WTC11 (cell line): ENCODE results near the gene GRM3. TPM values are rescaled to one million over a fixed set of nuclear protein-coding genes. Genes with fewer than 3 reads are reported as not detected.

Experiments used
- ATAC-seq: fragments of 200-7000 bp; cut with Tn5 transposase; 2 replicates; pipeline ENCODE4 v1.10.0; 2021; ENCODE audit warnings: mild to moderate bottlenecking, moderate library complexity
- CTCF ChIA-PET: fragments of 300-600 bp; sonication (Branson Sonifier 250); formaldehyde crosslinking; loops from one replicate; lab custom pipeline; 2021; ENCODE audit warnings: antibody characterized with exemption; lab: Charles Lee
- POLR2A ChIA-PET: fragments of 350-600 bp; sonication (Branson Sonifier 250); formaldehyde crosslinking; loops from one replicate; lab custom pipeline; 2021; ENCODE audit warnings: antibody characterized with exemption; lab: Charles Lee
- DNase-seq: peaks from one replicate; pipeline ENCODE4 v3.0.0; 2021; ENCODE audit warnings: low spot score
- H3K27ac Mint-ChIP-seq: 2 replicates; pipeline ENCODE4 v1.8.0; 2021; ENCODE audit warnings: mixed read lengths
- H3K27me3 Mint-ChIP-seq: 2 replicates; pipeline ENCODE4 v1.8.0; 2021; ENCODE audit warnings: low read depth, mild to moderate bottlenecking, moderate library complexity, mixed read lengths
- H3K36me3 Mint-ChIP-seq: 2 replicates; pipeline ENCODE4 v1.8.0; 2021; ENCODE audit warnings: mixed read lengths
- H3K4me1 Mint-ChIP-seq: 2 replicates; pipeline ENCODE4 v1.8.0; 2022; ENCODE audit warnings: mixed read lengths
- H3K4me3 Mint-ChIP-seq: 2 replicates; pipeline ENCODE4 v1.8.0; 2021; ENCODE audit warnings: mild to moderate bottlenecking, moderate library complexity, mixed read lengths
- H3K9me3 Mint-ChIP-seq: 2 replicates; pipeline ENCODE4 v1.8.0; 2021; ENCODE audit warnings: mixed read lengths
- AFF4 ChIP-seq: sonication (generic); formaldehyde crosslinking; IDR thresholded peaks from 2 replicates; pipeline ENCODE4 v1.8.1; 2023; ENCODE audit warnings: mild to moderate bottlenecking, missing genetic modification reagents, borderline replicate concordance
- ATF1 ChIP-seq: sonication (generic); formaldehyde crosslinking; IDR thresholded peaks from 2 replicates; pipeline ENCODE4 v1.8.1; 2023; ENCODE audit warnings: mild to moderate bottlenecking, moderate library complexity, missing genetic modification reagents
- ATF6 ChIP-seq: sonication (generic); formaldehyde crosslinking; IDR thresholded peaks from 2 replicates; pipeline ENCODE4 v1.8.1; 2023; ENCODE audit warnings: mild to moderate bottlenecking, missing genetic modification reagents
- CDX4 ChIP-seq: fragments of 250-450 bp; sonication (Bioruptor Pico); IDR thresholded peaks from 2 replicates; pipeline ENCODE4 v1.9.0; 2021; ENCODE audit warnings: moderate library complexity, mild to moderate bottlenecking, inconsistent platforms, borderline replicate concordance
- CREB1 ChIP-seq: sonication (generic); formaldehyde crosslinking; IDR thresholded peaks from 2 replicates; pipeline ENCODE4 v1.8.0; 2023; ENCODE audit warnings: mild to moderate bottlenecking, missing genetic modification reagents
- ERG ChIP-seq: fragments of 250-450 bp; sonication (Bioruptor Pico); IDR thresholded peaks from 2 replicates; pipeline ENCODE4 v1.8.0; 2021; ENCODE audit warnings: mild to moderate bottlenecking
- ETV6 ChIP-seq: sonication (generic); formaldehyde crosslinking; IDR thresholded peaks from 2 replicates; pipeline ENCODE4 v1.8.1; 2022; ENCODE audit warnings: mild to moderate bottlenecking, missing genetic modification reagents
- FOXK1 ChIP-seq: sonication (generic); formaldehyde crosslinking; IDR thresholded peaks from 2 replicates; pipeline ENCODE4 v1.8.0; 2022; ENCODE audit warnings: mild to moderate bottlenecking, moderate library complexity, missing genetic modification reagents
- GTF2I ChIP-seq: fragments of 250-450 bp; sonication (Bioruptor Pico); conservative IDR thresholded peaks from 2 replicates; pipeline ENCODE4 v1.4.0; 2021; ENCODE audit warnings: mild to moderate bottlenecking
- PRRX2 ChIP-seq: fragments of 250-450 bp; sonication (Bioruptor Pico); IDR thresholded peaks from 2 replicates; pipeline ENCODE4 v1.8.0; 2021; ENCODE audit warnings: mild to moderate bottlenecking
- RELA ChIP-seq: sonication (generic); formaldehyde crosslinking; IDR thresholded peaks from 2 replicates; pipeline ENCODE4 v1.8.1; 2022; ENCODE audit warnings: missing genetic modification reagents, mild to moderate bottlenecking, borderline replicate concordance
- TCF7 ChIP-seq: sonication (generic); formaldehyde crosslinking; IDR thresholded peaks from 2 replicates; pipeline ENCODE4 v1.8.0; 2022; ENCODE audit warnings: mild to moderate bottlenecking, low read depth, missing genetic modification reagents, moderate library complexity
- TEAD1 ChIP-seq: sonication (generic); formaldehyde crosslinking; IDR thresholded peaks from 2 replicates; pipeline ENCODE4 v1.8.0; 2022; ENCODE audit warnings: mild to moderate bottlenecking, missing genetic modification reagents
- TEAD4 ChIP-seq: sonication (generic); formaldehyde crosslinking; IDR thresholded peaks from 2 replicates; pipeline ENCODE4 v1.8.0; 2022; ENCODE audit warnings: mild to moderate bottlenecking, missing genetic modification reagents
- USF2 ChIP-seq: sonication (generic); formaldehyde crosslinking; IDR thresholded peaks from 2 replicates; pipeline ENCODE4 v1.8.1; 2023; ENCODE audit warnings: mild to moderate bottlenecking, missing genetic modification reagents, moderate library complexity
- ZBTB43 ChIP-seq: sonication (generic); formaldehyde crosslinking; IDR thresholded peaks from 2 replicates; pipeline ENCODE4 v1.8.1; 2023; ENCODE audit warnings: mild to moderate bottlenecking, missing genetic modification reagents
- ZNF232 ChIP-seq: sonication (generic); formaldehyde crosslinking; IDR thresholded peaks from 2 replicates; pipeline ENCODE4 v1.8.0; 2022; ENCODE audit warnings: mild to moderate bottlenecking, missing genetic modification reagents
- ZNF263 ChIP-seq: sonication (generic); formaldehyde crosslinking; IDR thresholded peaks from 2 replicates; pipeline ENCODE4 v1.8.1; 2022; ENCODE audit warnings: low read depth, mild to moderate bottlenecking, moderate library complexity, missing genetic modification reagents
- ZNF281 ChIP-seq: sonication (generic); formaldehyde crosslinking; IDR thresholded peaks from 2 replicates; pipeline ENCODE4 v1.8.0; 2023; ENCODE audit warnings: mild to moderate bottlenecking, missing genetic modification reagents
- ZNF416 ChIP-seq: fragments of 250-450 bp; sonication (Bioruptor Pico); IDR thresholded peaks from 2 replicates; pipeline ENCODE4 v1.9.0; 2021; ENCODE audit warnings: mild to moderate bottlenecking, inconsistent platforms
- ZSCAN18 ChIP-seq: fragments of 250-450 bp; sonication (Bioruptor Pico); IDR thresholded peaks from 2 replicates; pipeline ENCODE4 v2.1.2; 2022; ENCODE audit warnings: mild to moderate bottlenecking, moderate library complexity
- total RNA-seq: library from RNA; stranded (reverse); gene quantifications from 3 replicates; pipeline ENCODE4 v1.2.3, GENCODE V29; 2021

GRM3 gene
- total RNA-seq, 1 experiment from 2014 or later = 0.94 TPM

GRCh38 chr7:86889501-86889900 lies 245.8 kb downstream of the GRM3 start (continued):
- TF ChIP-seq ZBTB43 (CRISPR knock-in tag) = no peak
- TF ChIP-seq AFF4 (CRISPR knock-in tag) = no peak
- no peak for TF ChIP-seq ATF6 (CRISPR knock-in tag)
- TF ChIP-seq CDX4 = no peak
- TF ChIP-seq ZNF232 (CRISPR knock-in tag) = no peak
- no peak for TF ChIP-seq FOXK1 (CRISPR knock-in tag)

GRCh38 chr7:86898171-86898570 lies 254.5 kb downstream of the GRM3 start:
- DNase-seq (no peak), ATAC-seq (no peak)
- Mint-ChIP-seq H3K27me3 (no peaks in the 10 kb centered on the region), H3K4me3 (no peak overlapping the region), H3K27ac (no peak overlapping the region), H3K36me3 (peaks cover 15% of the 10 kb centered on the region), H3K9me3 (no peaks in the 10 kb centered on the region), H3K4me1 (no peaks in the 10 kb centered on the region)
- ChIA-PET POLR2A (no interaction called here), CTCF (interaction anchor here (0.6 kb wide), 1 partner anchor 34 kb away, joined by 3 read pairs; no protein-coding TSS in a partner anchor)
- no peak for TF ChIP-seq ZNF263 (CRISPR knock-in tag)
- no peak for TF ChIP-seq ZNF281 (CRISPR knock-in tag)
- no peak for TF ChIP-seq TEAD1
- TF ChIP-seq CREB1 (CRISPR knock-in tag) = no peak
- TF ChIP-seq TEAD4 (CRISPR knock-in tag) = no peak
- no peak for TF ChIP-seq ZNF416
- TF ChIP-seq TCF7 (CRISPR knock-in tag) = no peak
- TF ChIP-seq ATF6 (CRISPR knock-in tag) = no peak
- no peak for TF ChIP-seq ETV6 (CRISPR knock-in tag)
- TF ChIP-seq PRRX2 (CRISPR knock-in tag) = no peak
- no peak for TF ChIP-seq USF2
- TF ChIP-seq ERG (CRISPR knock-in tag) = no peak
- no peak for TF ChIP-seq GTF2I (CRISPR knock-in tag)
- no peak for TF ChIP-seq ATF1 (CRISPR knock-in tag)
- TF ChIP-seq ZSCAN18 (CRISPR knock-in tag) = no peak
- no peak for TF ChIP-seq RELA (CRISPR knock-in tag)
